H1 (cell line): ENCODE measurements around the gene TLX1. TPM values are rescaled to one million over a fixed set of nuclear protein-coding genes. Genes with fewer than 3 reads are reported as not detected.

Experiments
- CTCF ChIA-PET: fragments of 300-600 bp; sonication (Branson Sonifier 250); formaldehyde crosslinking; loops from one replicate; lab custom pipeline; 2021; ENCODE audit not compliant: partially characterized antibody; lab: Charles Lee
- POLR2A ChIA-PET: fragments of 300-600 bp; sonication (Branson Sonifier 250); formaldehyde crosslinking; loops from one replicate; lab custom pipeline; 2021; ENCODE audit warnings: inconsistent platforms; ENCODE audit not compliant: partially characterized antibody; lab: Charles Lee
- DNase-seq, 2 experiments: peaks; one replicate each; pipeline versions ENCODE4 v3.0.0 to v3.0.0-alpha.2; 2010 to 2022; ENCODE audit warnings: low spot score in 2 of 2, low read depth in 1 of 2, mixed read lengths in 1 of 2
- FAIRE-seq: peaks from 2 replicates; lab custom pipeline; 2011; peaks lifted over from hg19 to GRCh38; lab: Jason Lieb, UNC
- H2AFZ ChIP-seq: 2 replicates; pipeline ENCODE4 v1.8.1; 2012; ENCODE audit warnings: low read length, inconsistent platforms
- H2AK5ac ChIP-seq: 2 replicates; pipeline ENCODE4 v1.6.1; 2013; ENCODE audit warnings: low read depth, low read length
- H2BK120ac ChIP-seq: replicated peaks from 2 replicates; pipeline ENCODE3; 2013; ENCODE audit warnings: low read depth, low read length, inconsistent platforms
- H2BK12ac ChIP-seq: 2 replicates; pipeline ENCODE4 v1.6.1; 2013; ENCODE audit warnings: low read depth, low read length
- H2BK15ac ChIP-seq: 2 replicates; pipeline ENCODE4 v1.6.1; 2013; ENCODE audit warnings: low read length
- H2BK20ac ChIP-seq: 2 replicates; pipeline ENCODE4 v1.6.1; 2013; ENCODE audit warnings: low read length
- H2BK5ac ChIP-seq: 2 replicates; pipeline ENCODE4 v1.6.1; 2013; ENCODE audit warnings: low read depth, low read length
- H3K14ac ChIP-seq: 2 replicates; pipeline ENCODE4 v1.6.1; 2013; ENCODE audit warnings: inconsistent platforms; ENCODE audit not compliant: insufficient read length
- H3K18ac ChIP-seq: 2 replicates; pipeline ENCODE4 v1.6.1; 2013; ENCODE audit warnings: low read length; ENCODE audit errors: extremely low read depth
- H3K23ac ChIP-seq: 2 replicates; pipeline ENCODE4 v1.6.1; 2013; ENCODE audit warnings: inconsistent platforms; ENCODE audit not compliant: insufficient read length
- H3K23me2 ChIP-seq: 2 replicates; pipeline ENCODE4 v1.6.1; 2013; ENCODE audit warnings: low read depth, low read length
- H3K27ac ChIP-seq: 2 replicates; pipeline ENCODE4 v1.6.1; 2011; ENCODE audit warnings: low read depth, low read length, inconsistent platforms
- H3K27me3 ChIP-seq, 4 experiments: replicated peaks in 1 of 4; 1 replicate in 1 of 4; 2 replicates in 3 of 4; pipeline versions ENCODE4 v1.6.1 to v1.8.1; 2011 to 2013; ENCODE audit warnings: low read length in 3 of 4, mild to moderate bottlenecking in 3 of 4, inconsistent platforms in 2 of 4, mixed read lengths in 2 of 4, moderate library complexity in 1 of 4; ENCODE audit not compliant: control insufficient read depth in 3 of 4, insufficient read depth in 3 of 4; ENCODE audit errors: extremely low read depth in 1 of 4
- H3K36me3 ChIP-seq, 4 experiments: 2 replicates each; pipeline versions ENCODE4 v1.6.1 to v1.8.1; 2011 to 2013; ENCODE audit warnings: mild to moderate bottlenecking in 4 of 4, low read length in 3 of 4, moderate library complexity in 2 of 4, control low read depth in 1 of 4, inconsistent platforms in 1 of 4; ENCODE audit not compliant: insufficient read depth in 4 of 4, control insufficient read depth in 2 of 4
- H3K4ac ChIP-seq: replicated peaks from 2 replicates; pipeline ENCODE3; 2013; ENCODE audit warnings: low read length, low read depth, mixed read lengths, inconsistent platforms; ENCODE audit not compliant: insufficient read length
- H3K4me1 ChIP-seq, 4 experiments: replicated peaks in 1 of 4; 1 replicate in 1 of 4; 2 replicates in 3 of 4; pipeline versions ENCODE4 v1.6.1 to v1.8.1; 2011 to 2013; ENCODE audit warnings: low read length in 3 of 4, inconsistent platforms in 2 of 4, mixed read lengths in 1 of 4; ENCODE audit not compliant: insufficient read depth in 4 of 4, control insufficient read depth in 3 of 4
- H3K4me2 ChIP-seq, 2 experiments: 2 replicates each; pipeline versions ENCODE4 v1.6.1 to v1.8.1; 2011 to 2013; ENCODE audit warnings: low read depth in 2 of 2, low read length in 2 of 2, control low read depth in 1 of 2, inconsistent platforms in 1 of 2, mild to moderate bottlenecking in 1 of 2; ENCODE audit not compliant: insufficient read depth in 1 of 2
- H3K4me3 ChIP-seq, 4 experiments: fragments of 200-600, 300-600 bp in 1 of 4; sonication (generic), shearing (Covaris generic), sonication (Bioruptor Twin) in 1 of 4; 2 replicates each; pipeline versions ENCODE4 v1.5.1 to v1.8.1; 2011 to 2016; ENCODE audit warnings: low read length in 4 of 4, low read depth in 3 of 4, control low read depth in 2 of 4, inconsistent platforms in 2 of 4, mild to moderate bottlenecking in 2 of 4, mixed read lengths in 1 of 4, moderate library complexity in 1 of 4; ENCODE audit not compliant: insufficient read depth in 2 of 4; ENCODE audit errors: extremely low read depth in 1 of 4
- H3K56ac ChIP-seq: replicated peaks from 2 replicates; pipeline ENCODE3; 2013; ENCODE audit warnings: low read depth, mild to moderate bottlenecking, mixed read lengths, low read length, inconsistent platforms; ENCODE audit not compliant: insufficient read length
- H3K79me1 ChIP-seq: 2 replicates; pipeline ENCODE4 v1.6.1; 2013; ENCODE audit warnings: low read depth, low read length, control low read depth
- H3K79me2 ChIP-seq, 2 experiments: 2 replicates each; pipeline versions ENCODE4 v1.6.1 to v1.8.1; 2012 to 2013; ENCODE audit warnings: low read length in 2 of 2, mild to moderate bottlenecking in 2 of 2, inconsistent platforms in 1 of 2; ENCODE audit not compliant: insufficient read depth in 2 of 2, control insufficient read depth in 1 of 2
- H3K9ac ChIP-seq, 4 experiments: replicated peaks in 1 of 4; 1 replicate in 1 of 4; 2 replicates in 3 of 4; pipeline versions ENCODE4 v1.6.1 to v1.8.1; 2011 to 2013; ENCODE audit warnings: low read depth in 3 of 4, low read length in 3 of 4, control low read depth in 2 of 4, mild to moderate bottlenecking in 2 of 4, moderate library complexity in 2 of 4, inconsistent platforms in 1 of 4; ENCODE audit errors: extremely low read depth in 1 of 4
- H3K9me3 ChIP-seq, 2 experiments: 2 replicates each; pipeline versions ENCODE4 v1.6.1 to v1.8.1; 2012 to 2013; ENCODE audit warnings: mild to moderate bottlenecking in 2 of 2, moderate library complexity in 2 of 2, control low read depth in 1 of 2, inconsistent platforms in 1 of 2, low read depth in 1 of 2, low read length in 1 of 2, mixed read lengths in 1 of 2; ENCODE audit not compliant: insufficient read depth in 2 of 2
- H4K20me1 ChIP-seq, 2 experiments: replicated peaks in 1 of 2; 2 replicates each; pipeline versions ENCODE3 to v1.8.1; 2011 to 2013; ENCODE audit warnings: inconsistent platforms in 2 of 2, low read length in 2 of 2, mild to moderate bottlenecking in 1 of 2; ENCODE audit not compliant: insufficient read depth in 2 of 2, control insufficient read depth in 1 of 2
- H4K5ac ChIP-seq: 2 replicates; pipeline ENCODE4 v1.6.1; 2013; ENCODE audit warnings: low read length, low read depth, mixed read lengths, inconsistent platforms; ENCODE audit not compliant: insufficient read length
- H4K8ac ChIP-seq: 2 replicates; pipeline ENCODE4 v1.8.0; 2013; ENCODE audit warnings: mild to moderate bottlenecking, moderate library complexity, low read length, inconsistent platforms; ENCODE audit not compliant: insufficient read depth; ENCODE audit errors: extremely low read depth
- H4K91ac ChIP-seq: replicated peaks from 2 replicates; pipeline ENCODE3; 2013; ENCODE audit warnings: low read length, mixed read lengths, inconsistent platforms; ENCODE audit not compliant: insufficient read length
- BACH1 ChIP-seq: IDR thresholded peaks from 2 replicates; pipeline ENCODE4 v1.6.1; 2012; ENCODE audit warnings: low read length, improper control_type of control experiment
- CHD1 ChIP-seq: IDR thresholded peaks from 2 replicates; pipeline ENCODE4 v1.6.1; 2012; ENCODE audit warnings: low read depth, low read length, improper control_type of control experiment
- JUN ChIP-seq: IDR thresholded peaks from 2 replicates; pipeline ENCODE4 v1.6.1; 2011; ENCODE audit warnings: low read depth, mild to moderate bottlenecking, improper control_type of control experiment, low read length
- RBBP5 ChIP-seq: IDR thresholded peaks from 2 replicates; pipeline ENCODE4 v1.7.1; 2012; ENCODE audit warnings: low read depth, mild to moderate bottlenecking, inconsistent platforms, low read length, moderate library complexity, borderline replicate concordance
- WGBS, 2 experiments: shearing (Covaris generic) in 1 of 2; methylation state at CpG; one replicate each; pipeline versions ENCODE4 v1.1.6 to v1.1.7; 2013 to 2015; ENCODE audit warnings: low lambda C conversion rate in 2 of 2, mixed read lengths in 2 of 2, inconsistent platforms in 1 of 2, low coverage in 1 of 2, missing lambda C conversion rate in 1 of 2; ENCODE audit not compliant: insufficient replicate concordance in 2 of 2, insufficient coverage in 1 of 2, insufficient read length in 1 of 2; ENCODE audit errors: extremely low coverage in 1 of 2, missing lambda C conversion rate in 1 of 2; 5-methylcytosine and 5-hydroxymethylcytosine counted together
- polyA plus RNA-seq, 7 experiments: library from polyadenylated mRNA; depleted of rRNA in 3 of 7; stranded (reverse) in 5 of 7; unstranded in 2 of 7; fragments of >200 nt in 5 of 7; fragments of 200-250 nt in 2 of 7; gene quantifications; 1 replicate in 5 of 7; 2 replicates in 1 of 7; 4 replicates in 1 of 7; pipeline versions ENCODE4 v1.2.1 to v1.2.3, GENCODE V29; 2011 to 2013; ENCODE audit warnings: missing spikeins in 2 of 7, mixed read lengths in 2 of 7
- total RNA-seq: library from RNA; stranded (reverse); fragmentation: NEBNext Ultra II Directional; extraction: Animal tissue kit (Norgen Biotek cat#: 25700); gene quantifications from 2 replicates; pipeline ENCODE4 v1.2.1, GENCODE V29; 2021
- TF ChIP-seq, protein P1 (sequence below): IDR thresholded peaks from 2 replicates; pipeline ENCODE4 v1.6.1; 2012; ENCODE audit warnings: inconsistent platforms

The TLX1 gene
- total and polyA plus RNA-seq, 2 of the 8 experiments (the other 6 are each of a cell fraction or from before 2014, with no cell fraction given): not detected

- H2BK15ac ChIP-seq: no peak overlapping the region
- H3K56ac ChIP-seq: no peak overlapping the region
- H4K8ac ChIP-seq: no peak overlapping the region; the same call in 1 of the 2 replicates
- H3K79me2 ChIP-seq: no peaks in the 10 kb centered on the region
- no peak overlapping the region for H3K4me3 ChIP-seq
- FAIRE-seq: no peak
- H3K4me2 ChIP-seq: no peak overlapping the region
- H4K20me1 ChIP-seq: peaks cover 0 to 1% of the 10 kb centered on the region in 2 experiments
- ChIA-PET CTCF (interaction anchor here (0.6 to 22.2 kb wide), 9 partner anchors 9 to 729 kb away, joined by 3 to 323 read pairs (median 8); no protein-coding TSS in a partner anchor), POLR2A (interaction anchor here (0.9 kb wide), 1 partner anchor 10 kb away, joined by 3 read pairs; no protein-coding TSS in a partner anchor)
- H3K36me3 ChIP-seq: no peaks in the 10 kb centered on the region
- WGBS, 2 experiments: 91% methylated on average over 5 of the region's 5 CpGs; no CpG with 5 or more reads in 1 of the 2 experiments
- no peak overlapping the region for H2BK120ac ChIP-seq
- no peak overlapping the region for H2BK5ac ChIP-seq
- no peak overlapping the region for H3K9ac ChIP-seq
- DNase-seq: no peak
- no peak overlapping the region for H3K23ac ChIP-seq
- H2AFZ ChIP-seq: no peak overlapping the region
- H3K23me2 ChIP-seq: no peaks in the 10 kb centered on the region
- H3K4ac ChIP-seq: no peak overlapping the region
- H2BK20ac ChIP-seq: no peak overlapping the region
- no peaks in the 10 kb centered on the region for H3K9me3 ChIP-seq
- H3K14ac ChIP-seq: no peak overlapping the region
- no peak overlapping the region for H2BK12ac ChIP-seq
- H3K79me1 ChIP-seq: no peaks in the 10 kb centered on the region
- no peak overlapping the region for H4K91ac ChIP-seq
- no peak overlapping the region for H3K18ac ChIP-seq
- H4K5ac ChIP-seq: no peak overlapping the region
- no peak overlapping the region for H2AK5ac ChIP-seq
- H3K27me3 ChIP-seq: peaks cover 0 to 3% (median 0%) of the 10 kb centered on the region in 4 experiments; a peak in 1 of 7 replicates
- H3K27ac ChIP-seq: no peak overlapping the region
- peaks cover 0 to 10% (median 4%) of the 10 kb centered on the region in 4 experiments; a peak in 5 of 7 replicates for H3K4me1 ChIP-seq
- TF ChIP-seq RBBP5 (no peak), BACH1 (no peak), JUN (no peak), CHD1 (no peak)
- TF ChIP-seq, protein P1, sequence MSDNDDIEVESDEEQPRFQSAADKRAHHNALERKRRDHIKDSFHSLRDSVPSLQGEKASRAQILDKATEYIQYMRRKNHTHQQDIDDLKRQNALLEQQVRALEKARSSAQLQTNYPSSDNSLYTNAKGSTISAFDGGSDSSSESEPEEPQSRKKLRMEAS: no peak
Measured at GRCh38 chr10:101107771-101108170, 23.3 kb upstream of the TLX1 start.
